Mesendoderm (in vitro differentiated cells): ENCODE data around the gene FILIP1.

ENCODE experiments used
- DNase-seq: peaks from one replicate; pipeline ENCODE4 v3.0.0; 2013
- H2AK5ac ChIP-seq: 2 replicates; pipeline ENCODE4 v1.6.1; 2013; ENCODE audit warnings: low read length, inconsistent platforms
- H2BK120ac ChIP-seq: 2 replicates; pipeline ENCODE4 v1.6.1; 2013; ENCODE audit warnings: low read depth, mild to moderate bottlenecking, low read length, moderate library complexity, mixed read lengths
- H2BK15ac ChIP-seq: replicated peaks from 2 replicates; pipeline ENCODE4 v1.6.1; 2013; ENCODE audit warnings: low read depth, mild to moderate bottlenecking, moderate library complexity
- H2BK5ac ChIP-seq: 2 replicates; pipeline ENCODE4 v1.6.1; 2013; ENCODE audit warnings: low read length, inconsistent platforms
- H3K18ac ChIP-seq: 2 replicates; pipeline ENCODE4 v1.6.1; 2013; ENCODE audit warnings: mild to moderate bottlenecking, low read length, mixed read lengths
- H3K23ac ChIP-seq: one replicate; pipeline ENCODE4 v1.6.1; 2013; ENCODE audit warnings: low read length
- H3K27ac ChIP-seq: 2 replicates; pipeline ENCODE4 v1.5.1; 2013; ENCODE audit warnings: low read depth, mild to moderate bottlenecking, inconsistent platforms, low read length, moderate library complexity
- H3K27me3 ChIP-seq: 2 replicates; pipeline ENCODE4 v1.6.1; 2013; ENCODE audit warnings: low read length, control low read depth, mild to moderate bottlenecking, inconsistent platforms; ENCODE audit not compliant: insufficient read depth, poor library complexity
- H3K36me3 ChIP-seq: 2 replicates; pipeline ENCODE4 v1.6.1; 2013; ENCODE audit warnings: low read length, inconsistent platforms; ENCODE audit not compliant: control insufficient read depth, insufficient read depth
- H3K4ac ChIP-seq: one replicate; pipeline ENCODE4 v1.6.1; 2013; ENCODE audit warnings: low read depth, mild to moderate bottlenecking, low read length, moderate library complexity
- H3K4me1 ChIP-seq: 2 replicates; pipeline ENCODE4 v1.6.1; 2013; ENCODE audit warnings: low read depth, low read length, inconsistent platforms; ENCODE audit not compliant: control insufficient read depth
- H3K4me2 ChIP-seq: 2 replicates; pipeline ENCODE4 v1.6.1; 2013; ENCODE audit warnings: low read length
- H3K4me3 ChIP-seq: 2 replicates; pipeline ENCODE4 v1.5.1; 2013; ENCODE audit warnings: mild to moderate bottlenecking, low read length
- H3K56ac ChIP-seq: one replicate; pipeline ENCODE4 v1.6.1; 2013; ENCODE audit warnings: low read length
- H3K79me1 ChIP-seq: 2 replicates; pipeline ENCODE4 v1.6.1; 2013; ENCODE audit warnings: low read length, inconsistent platforms
- H3K79me2 ChIP-seq: 2 replicates; pipeline ENCODE4 v1.6.1; 2013; ENCODE audit warnings: mild to moderate bottlenecking, low read length; ENCODE audit not compliant: control insufficient read depth, insufficient read depth
- H3K9ac ChIP-seq: 2 replicates; pipeline ENCODE4 v1.6.1; 2013; ENCODE audit warnings: low read length, inconsistent platforms
- H4K5ac ChIP-seq: one replicate; pipeline ENCODE4 v1.6.1; 2013; ENCODE audit warnings: low read length
- H4K8ac ChIP-seq: one replicate; pipeline ENCODE4 v1.6.1; 2013; ENCODE audit warnings: low read depth, mild to moderate bottlenecking, control low read depth, low read length, moderate library complexity
- WGBS: extraction: QIAGEN DNeasy Blood & Tissue Kit; methylation state at CpG from one replicate; pipeline ENCODE4 v1.1.7; 2013; ENCODE audit warnings: low lambda C conversion rate, missing lambda C conversion rate; ENCODE audit not compliant: insufficient coverage; ENCODE audit errors: extremely low coverage; 5-methylcytosine and 5-hydroxymethylcytosine counted together

The FILIP1 gene

GRCh38 chr6:75296811-75297779 lies 196.5 kb downstream of the FILIP1 start:
- no peak overlapping the region for H4K8ac ChIP-seq
- H3K4me2 ChIP-seq: no peak overlapping the region
- H3K27ac ChIP-seq: no peak overlapping the region
- H3K23ac ChIP-seq: no peak overlapping the region
- H4K5ac ChIP-seq: no peak overlapping the region
- peak; percentile 76 for DNase-seq
- H3K18ac ChIP-seq: no peak overlapping the region
- H3K79me1 ChIP-seq: no peaks in the 10 kb centered on the region
- H3K4me1 ChIP-seq: peaks cover 2% of the 10 kb centered on the region
- no peak overlapping the region for H3K56ac ChIP-seq
- no peak overlapping the region for H2AK5ac ChIP-seq
- no peaks in the 10 kb centered on the region for H3K27me3 ChIP-seq
- H3K79me2 ChIP-seq: no peaks in the 10 kb centered on the region
- H3K36me3 ChIP-seq: no peaks in the 10 kb centered on the region
- no peak overlapping the region for H3K4ac ChIP-seq
- no peak overlapping the region for H2BK120ac ChIP-seq
- no peak overlapping the region for H3K4me3 ChIP-seq
- WGBS: no CpG with 5 or more reads among the region's 3 CpGs
- H2BK5ac ChIP-seq: no peak overlapping the region
- H2BK15ac ChIP-seq: no peak overlapping the region
- H3K9ac ChIP-seq: no peak overlapping the region

GRCh38 chr6:75292555-75292954 lies 201.0 kb downstream of the FILIP1 start:
- no peak for DNase-seq
- Histone ChIP-seq H3K4me3 (no peak overlapping the region), H3K4ac (no peak overlapping the region), H3K27me3 (no peaks in the 10 kb centered on the region), H3K23ac (no peak overlapping the region), H2BK5ac (no peak overlapping the region), H3K9ac (no peak overlapping the region), H3K79me2 (no peaks in the 10 kb centered on the region), H3K36me3 (no peaks in the 10 kb centered on the region), H2BK120ac (no peak overlapping the region), H4K5ac (no peak overlapping the region), H3K56ac (no peak overlapping the region), H3K4me1 (no peaks in the 10 kb centered on the region), H2AK5ac (no peak overlapping the region), H3K4me2 (no peak overlapping the region), H4K8ac (no peak overlapping the region), H2BK15ac (no peak overlapping the region), H3K27ac (no peak overlapping the region), H3K18ac (no peak overlapping the region), H3K79me1 (no peaks in the 10 kb centered on the region)
- no CpG with 5 or more reads among the region's 2 CpGs for WGBS

GRCh38 chr6:75291744-75292143 lies 201.9 kb downstream of the FILIP1 start:
- H4K8ac ChIP-seq: no peak overlapping the region
- no peak overlapping the region for H4K5ac ChIP-seq
- H2BK5ac ChIP-seq: no peak overlapping the region
- H3K4ac ChIP-seq: no peak overlapping the region
- H3K4me3 ChIP-seq: no peak overlapping the region
- H3K56ac ChIP-seq: no peak overlapping the region
- no peak overlapping the region for H3K4me2 ChIP-seq
- no peaks in the 10 kb centered on the region for H3K36me3 ChIP-seq
- H3K79me2 ChIP-seq: no peaks in the 10 kb centered on the region
- H2BK120ac ChIP-seq: no peak overlapping the region
- DNase-seq: no peak
- no peak overlapping the region for H3K9ac ChIP-seq
- no peak overlapping the region for H3K23ac ChIP-seq
- H3K4me1 ChIP-seq: no peaks in the 10 kb centered on the region
- no peak overlapping the region for H3K27ac ChIP-seq
- no peak overlapping the region for H3K18ac ChIP-seq
- no peak overlapping the region for H2AK5ac ChIP-seq
- no peaks in the 10 kb centered on the region for H3K79me1 ChIP-seq
- H2BK15ac ChIP-seq: no peak overlapping the region
- no peaks in the 10 kb centered on the region for H3K27me3 ChIP-seq
- no CpG with 5 or more reads among the region's 1 CpG for WGBS

GRCh38 chr6:75291331-75291730 lies 202.3 kb downstream of the FILIP1 start:
- Histone ChIP-seq H3K27me3 (no peaks in the 10 kb centered on the region), H3K23ac (no peak overlapping the region), H3K79me1 (no peaks in the 10 kb centered on the region), H3K4ac (no peak overlapping the region), H3K4me2 (no peak overlapping the region), H3K56ac (no peak overlapping the region), H3K79me2 (no peaks in the 10 kb centered on the region), H4K5ac (no peak overlapping the region), H2BK5ac (no peak overlapping the region), H3K36me3 (no peaks in the 10 kb centered on the region), H3K9ac (no peak overlapping the region), H2BK15ac (no peak overlapping the region), H2AK5ac (no peak overlapping the region), H3K27ac (no peak overlapping the region), H4K8ac (no peak overlapping the region), H3K18ac (no peak overlapping the region), H3K4me3 (no peak overlapping the region), H2BK120ac (no peak overlapping the region), H3K4me1 (no peaks in the 10 kb centered on the region)
- DNase-seq: no peak
- no CpG with 5 or more reads among the region's 2 CpGs for WGBS

GRCh38 chr6:75290136-75290945 lies 203.3 kb downstream of the FILIP1 start:
- Histone ChIP-seq H3K4me1 (no peaks in the 10 kb centered on the region), H3K4me2 (no peak overlapping the region), H3K23ac (no peak overlapping the region), H2BK5ac (no peak overlapping the region), H2BK120ac (no peak overlapping the region), H3K9ac (no peak overlapping the region), H4K5ac (no peak overlapping the region), H3K56ac (no peak overlapping the region), H3K36me3 (no peaks in the 10 kb centered on the region), H4K8ac (no peak overlapping the region), H3K27ac (no peak overlapping the region), H3K27me3 (no peaks in the 10 kb centered on the region), H3K4ac (no peak overlapping the region), H2AK5ac (no peak overlapping the region), H3K18ac (no peak overlapping the region), H2BK15ac (no peak overlapping the region), H3K79me1 (no peaks in the 10 kb centered on the region), H3K4me3 (no peak overlapping the region), H3K79me2 (no peaks in the 10 kb centered on the region)
- peak; percentile 60 for DNase-seq
- no CpG with 5 or more reads among the region's 7 CpGs for WGBS
